ENCODE measurements around the gene CDC25C.

Gene CDC25C

GRCh38 chr5:138315751-138316278, 15.8 kb downstream of the CDC25C start:
- Histone ChIP-seq H3K79me2 (ENCODE audit: insufficient read depth, low read length) (no peaks in the 10 kb centered on the region), H3K4me3 (ENCODE audit: low read length, poor library complexity, severe bottlenecking) (no peak overlapping the region), H3K27me3 (ENCODE audit: insufficient read depth, low read length, poor library complexity, severe bottlenecking) (no peaks in the 10 kb centered on the region), H4K20me1 (ENCODE audit: insufficient read depth, low read length, poor library complexity, severe bottlenecking) (no peaks in the 10 kb centered on the region), H3K9me2 (replicated peaks; ENCODE audit: low read depth, low read length) (no peaks in the 10 kb centered on the region), H3K36me3 (ENCODE audit: insufficient read depth, low read length) (peaks cover 36% of the 10 kb centered on the region; the same call in 1 of the 2 replicates), H3K9me3 (ENCODE audit: insufficient read depth, low read depth, low read length) (no peaks in the 10 kb centered on the region), H3K9ac (ENCODE audit: low read depth, low read length, poor library complexity, severe bottlenecking) (no peak overlapping the region), H3F3A (ENCODE audit: low read depth) (no peaks in the 10 kb centered on the region), H3K4me2 (ENCODE audit: low read depth, low read length, poor library complexity, severe bottlenecking) (no peak overlapping the region), H3K4me1 (ENCODE audit: insufficient read depth, low read length, poor library complexity, severe bottlenecking) (no peaks in the 10 kb centered on the region), H2AFZ (ENCODE audit: low read length) (no peak overlapping the region)
- TF ChIP-seq CTCF (conservative IDR thresholded peaks at IDR 0.05; ENCODE audit: low read length) (no peak), EZH2phosphoT487 (IDR thresholded peaks at IDR 0.05; ENCODE audit: borderline replicate concordance) (no peak)

DNA sequence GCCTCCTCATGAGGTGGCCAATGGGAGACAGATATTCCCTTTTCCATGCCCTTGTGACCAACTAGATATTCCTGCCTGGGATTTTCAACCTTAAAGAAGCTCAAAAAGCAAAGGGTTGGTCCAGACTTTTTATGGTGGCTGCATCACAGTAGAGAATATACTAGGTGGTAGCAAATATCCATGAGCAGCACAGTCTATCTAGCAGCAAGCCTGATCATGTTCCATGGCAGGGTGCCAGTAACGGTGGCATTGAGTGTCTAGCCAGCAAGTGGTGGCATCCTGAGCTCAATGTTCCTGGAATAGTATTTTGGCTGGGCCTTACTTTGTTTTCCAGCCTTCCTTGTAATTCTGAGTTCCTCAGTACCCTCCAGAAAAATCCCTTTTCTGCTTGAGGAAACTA, 25.8 kb downstream of the CDC25C start:
- no peaks in the 10 kb centered on the region for H4K20me1 ChIP-seq (ENCODE audit: insufficient read depth, low read length, poor library complexity, severe bottlenecking)
- no peak for TF ChIP-seq CTCF (conservative IDR thresholded peaks at IDR 0.05; ENCODE audit: low read length)
- no peak for TF ChIP-seq EZH2phosphoT487 (IDR thresholded peaks at IDR 0.05; ENCODE audit: borderline replicate concordance)
- no peaks in the 10 kb centered on the region for H3K9me2 ChIP-seq (replicated peaks; ENCODE audit: low read depth, low read length)
- H3K4me1 ChIP-seq (ENCODE audit: insufficient read depth, low read length, poor library complexity, severe bottlenecking) = no peaks in the 10 kb centered on the region
- H3K9me3 ChIP-seq (ENCODE audit: insufficient read depth, low read depth, low read length) = no peaks in the 10 kb centered on the region
- no peak overlapping the region for H3K4me2 ChIP-seq (ENCODE audit: low read depth, low read length, poor library complexity, severe bottlenecking)
- no peaks in the 10 kb centered on the region for H3K79me2 ChIP-seq (ENCODE audit: insufficient read depth, low read length)
- no peak overlapping the region for H2AFZ ChIP-seq (ENCODE audit: low read length)
- peaks cover 7% of the 10 kb centered on the region; the same call in 1 of the 2 replicates for H3K36me3 ChIP-seq (ENCODE audit: insufficient read depth, low read length)
- H3F3A ChIP-seq (ENCODE audit: low read depth) = no peaks in the 10 kb centered on the region
- no peaks in the 10 kb centered on the region for H3K27me3 ChIP-seq (ENCODE audit: insufficient read depth, low read length, poor library complexity, severe bottlenecking)
- H3K4me3 ChIP-seq (ENCODE audit: low read length, poor library complexity, severe bottlenecking) = no peak overlapping the region
- H3K9ac ChIP-seq (ENCODE audit: low read depth, low read length, poor library complexity, severe bottlenecking) = no peak overlapping the region

- no peaks in the 10 kb centered on the region for H3K79me2 ChIP-seq (ENCODE audit: insufficient read depth, low read length)
- H3K9ac ChIP-seq (ENCODE audit: low read depth, low read length, poor library complexity, severe bottlenecking) = no peak overlapping the region
- no peak for TF ChIP-seq CTCF (conservative IDR thresholded peaks at IDR 0.05; ENCODE audit: low read length)
- TF ChIP-seq EZH2phosphoT487 (IDR thresholded peaks at IDR 0.05; ENCODE audit: borderline replicate concordance) = no peak
- no peaks in the 10 kb centered on the region for H3K27me3 ChIP-seq (ENCODE audit: insufficient read depth, low read length, poor library complexity, severe bottlenecking)
- no peak overlapping the region for H2AFZ ChIP-seq (ENCODE audit: low read length)
- no peaks in the 10 kb centered on the region for H3K9me2 ChIP-seq (replicated peaks; ENCODE audit: low read depth, low read length)
- no peak overlapping the region for H3K4me2 ChIP-seq (ENCODE audit: low read depth, low read length, poor library complexity, severe bottlenecking)
- peaks cover 9% of the 10 kb centered on the region; the same call in 1 of the 2 replicates for H3K36me3 ChIP-seq (ENCODE audit: insufficient read depth, low read length)
- H3K4me1 ChIP-seq (ENCODE audit: insufficient read depth, low read length, poor library complexity, severe bottlenecking) = no peaks in the 10 kb centered on the region
- no peak overlapping the region for H3K4me3 ChIP-seq (ENCODE audit: low read length, poor library complexity, severe bottlenecking)
- no peaks in the 10 kb centered on the region for H4K20me1 ChIP-seq (ENCODE audit: insufficient read depth, low read length, poor library complexity, severe bottlenecking)
- no peaks in the 10 kb centered on the region for H3F3A ChIP-seq (ENCODE audit: low read depth)
- no peaks in the 10 kb centered on the region for H3K9me3 ChIP-seq (ENCODE audit: insufficient read depth, low read depth, low read length)
These were observed 28.2 kb downstream of the CDC25C start for GRCh38 chr5:138303372-138303771.
